Stimulated activated CD8-positive, alpha-beta memory T cell treated with anti-CD3 and anti-CD28 coated beads, Interleukin-7, amount 100 ng/mL, for 4 hours (primary cell): ENCODE results near the gene SEMA5A.
"Not testable (repeated sequence)": the region's sequence is repeated elsewhere in the genome, so short reads cannot be mapped to it uniquely, and the experiment has no call there.

ENCODE experiments used
- DNase-seq, 2 donors: peaks; one replicate each; pipeline ENCODE4 v3.0.0-alpha.2; 2020; ENCODE audit warnings: low read depth in 2 of 2

SEMA5A gene

DNA sequence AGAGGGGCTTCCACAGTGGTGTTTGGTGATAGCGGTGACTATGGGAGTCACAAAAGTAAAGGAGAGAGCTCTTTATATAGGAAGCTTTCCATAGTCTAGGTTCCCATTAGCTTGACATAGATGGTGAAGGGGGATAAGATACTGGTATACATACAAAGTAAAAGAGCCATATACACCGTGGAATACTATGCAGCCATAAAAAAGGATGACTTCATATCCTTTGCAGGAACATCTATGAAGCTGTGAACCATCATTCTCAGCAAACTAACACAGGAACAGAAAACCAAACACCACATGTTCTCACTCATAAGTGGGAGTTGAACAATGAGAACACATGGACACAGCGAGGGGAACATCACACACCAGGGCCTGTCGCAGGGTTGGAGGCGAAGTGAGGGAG lies 146.1 kb downstream of the SEMA5A start:
- not testable (repeated sequence) for DNase-seq

DNA sequence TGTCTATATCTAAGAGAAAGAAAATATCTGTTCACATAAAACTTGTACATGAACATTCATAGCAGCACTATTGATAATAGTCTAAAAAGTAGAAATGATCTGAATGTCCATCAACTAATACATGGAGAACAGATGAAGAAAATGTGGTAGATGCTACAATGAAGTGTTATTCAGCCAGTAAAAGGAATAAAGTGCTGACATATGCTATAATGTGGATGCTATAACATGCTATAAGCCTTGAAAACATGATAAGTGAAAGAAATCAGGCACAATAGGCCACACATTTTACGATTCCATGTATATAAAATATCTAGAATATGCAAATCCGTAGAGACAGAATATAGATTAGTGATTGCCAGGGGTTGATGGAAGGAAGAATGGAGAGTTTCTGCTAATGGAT lies 146.8 kb downstream of the SEMA5A start:
- no peak for DNase-seq

DNA sequence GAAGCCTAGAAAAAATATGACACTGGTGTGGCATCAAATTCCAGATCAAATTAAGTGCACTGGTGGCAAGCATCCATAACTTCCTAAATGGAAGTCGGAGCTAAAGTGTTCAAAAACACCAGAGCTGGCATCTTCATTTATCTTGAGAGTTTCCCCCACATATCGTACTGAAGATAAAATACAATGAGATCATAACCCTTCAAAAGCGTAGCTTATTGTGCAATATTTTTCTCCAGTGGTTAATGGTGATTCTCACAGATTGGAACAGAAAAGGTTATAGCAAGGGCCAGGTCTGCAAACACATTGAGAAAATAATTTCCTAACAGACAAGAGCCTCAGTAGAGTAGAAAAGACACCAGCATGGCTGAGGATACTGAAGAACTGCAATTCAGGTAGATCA lies 147.6 kb downstream of the SEMA5A start:
- DNase-seq: no peak

DNA sequence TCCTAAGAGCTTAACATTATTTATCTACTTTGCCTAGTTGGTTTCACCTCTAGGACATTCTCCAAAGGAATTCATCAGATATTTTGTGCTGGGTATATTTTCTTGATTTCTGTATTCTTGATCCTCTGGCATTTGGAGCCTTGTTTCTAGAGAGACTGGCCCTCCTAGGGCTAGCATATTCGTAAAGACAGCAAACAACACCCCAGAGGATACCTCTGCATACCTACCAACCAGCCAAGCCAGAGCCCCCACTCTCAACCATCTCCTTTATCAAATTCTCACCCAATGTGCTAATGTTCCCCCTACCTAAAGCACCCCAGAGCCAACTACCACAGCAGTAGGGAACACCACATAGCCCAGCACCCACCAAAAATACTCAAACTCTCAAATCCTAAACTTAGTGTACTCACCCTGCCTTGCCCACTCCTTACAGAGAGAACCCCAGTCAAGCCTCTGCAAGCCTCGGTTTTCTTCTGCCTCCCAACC lies 149.5 kb downstream of the SEMA5A start:
- no peak for DNase-seq

DNA sequence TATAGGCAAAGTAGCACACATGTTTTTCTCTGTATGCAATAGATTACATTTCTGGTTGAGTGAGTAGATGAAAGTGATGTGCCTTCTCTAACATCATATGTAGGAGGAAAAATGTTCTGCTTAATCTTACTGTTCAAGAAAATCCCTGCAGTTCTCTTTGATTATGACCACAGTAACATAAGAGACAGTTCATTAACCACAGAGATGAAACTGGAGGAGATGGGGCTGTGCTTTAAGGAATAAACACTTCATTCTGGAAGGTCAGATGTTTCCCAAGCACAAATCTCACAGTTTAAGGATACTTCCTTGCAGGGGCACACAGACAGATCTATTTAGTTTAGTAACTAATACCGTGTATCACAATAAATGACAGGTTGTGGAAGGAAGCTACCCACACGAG lies 150.2 kb downstream of the SEMA5A start:
- DNase-seq: no peak

DNA sequence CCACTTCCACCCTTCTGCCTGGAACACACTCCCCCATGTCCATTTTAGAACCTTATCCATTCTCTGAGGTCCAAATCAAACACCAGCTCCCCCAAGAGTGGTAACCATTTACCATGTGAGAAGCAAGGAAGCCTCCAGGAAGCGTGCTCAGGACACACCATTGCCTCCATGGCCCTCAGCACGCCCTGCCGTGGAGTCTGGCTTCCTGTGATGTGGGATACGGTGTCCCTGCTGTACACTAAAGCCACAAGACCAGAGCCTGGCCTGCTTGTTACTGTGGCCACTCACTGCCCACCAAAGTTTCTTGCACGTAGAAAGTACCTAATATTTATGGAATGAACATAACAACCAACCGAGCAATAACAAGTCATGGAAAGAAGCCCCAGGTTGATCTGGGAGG lies 151.7 kb downstream of the SEMA5A start:
- DNase-seq: no peak

DNA sequence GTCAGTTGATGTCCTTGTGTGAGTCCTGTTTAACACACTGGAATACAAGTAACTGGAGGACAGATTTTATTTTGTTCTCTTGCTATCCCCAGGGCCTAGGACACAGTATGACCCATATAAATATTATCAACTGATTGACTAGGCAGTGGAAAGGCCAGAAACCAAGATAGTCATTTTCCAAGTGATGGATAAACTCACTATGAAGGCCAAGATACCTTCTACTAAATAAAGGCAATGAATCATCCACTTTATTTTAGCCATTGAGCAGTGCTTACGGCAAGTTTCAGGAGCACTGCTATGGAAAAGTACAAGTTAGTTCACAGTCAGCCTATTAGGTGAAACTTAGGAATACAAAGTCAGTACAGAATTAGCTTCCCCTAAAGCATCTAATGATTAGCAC lies 153.2 kb downstream of the SEMA5A start:
- DNase-seq: no peak

DNA sequence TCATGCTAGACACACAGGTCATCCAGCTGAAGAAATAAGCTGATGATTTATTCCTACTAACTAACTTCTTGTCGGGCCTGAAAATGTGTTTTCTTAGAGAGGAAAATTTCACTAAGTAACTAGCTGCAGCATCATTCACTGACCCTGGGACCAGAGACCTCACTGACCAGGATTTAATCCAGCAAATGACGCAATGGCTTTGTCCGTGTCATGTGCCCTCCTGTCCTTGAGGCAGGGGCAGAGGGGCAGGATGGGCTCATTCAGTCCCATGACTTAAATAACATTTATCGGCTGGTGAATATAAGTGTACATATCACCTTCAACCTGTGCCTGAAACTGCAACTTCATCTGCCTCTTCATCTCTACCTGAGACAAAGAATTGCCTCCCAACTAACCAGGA lies 154.8 kb downstream of the SEMA5A start:
- no peak for DNase-seq

DNA sequence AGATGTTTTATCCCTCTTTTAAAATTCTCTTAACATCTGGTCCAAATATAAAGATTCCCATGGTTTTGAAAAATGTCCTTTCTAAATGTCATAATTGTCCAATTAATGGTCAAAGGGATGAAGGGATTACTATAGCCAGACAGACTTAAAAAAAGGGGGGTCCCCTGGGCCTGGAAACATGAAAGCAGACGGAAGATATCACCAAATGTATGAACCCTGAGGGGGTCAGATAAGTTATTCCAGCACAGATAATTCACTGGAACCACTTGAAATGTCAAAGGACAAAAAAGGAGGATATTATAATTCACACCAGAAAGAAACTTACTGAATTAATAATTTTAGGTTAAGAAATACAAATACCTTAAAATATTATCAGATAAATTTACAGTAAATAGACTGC lies 155.8 kb downstream of the SEMA5A start:
- no peak for DNase-seq

DNA sequence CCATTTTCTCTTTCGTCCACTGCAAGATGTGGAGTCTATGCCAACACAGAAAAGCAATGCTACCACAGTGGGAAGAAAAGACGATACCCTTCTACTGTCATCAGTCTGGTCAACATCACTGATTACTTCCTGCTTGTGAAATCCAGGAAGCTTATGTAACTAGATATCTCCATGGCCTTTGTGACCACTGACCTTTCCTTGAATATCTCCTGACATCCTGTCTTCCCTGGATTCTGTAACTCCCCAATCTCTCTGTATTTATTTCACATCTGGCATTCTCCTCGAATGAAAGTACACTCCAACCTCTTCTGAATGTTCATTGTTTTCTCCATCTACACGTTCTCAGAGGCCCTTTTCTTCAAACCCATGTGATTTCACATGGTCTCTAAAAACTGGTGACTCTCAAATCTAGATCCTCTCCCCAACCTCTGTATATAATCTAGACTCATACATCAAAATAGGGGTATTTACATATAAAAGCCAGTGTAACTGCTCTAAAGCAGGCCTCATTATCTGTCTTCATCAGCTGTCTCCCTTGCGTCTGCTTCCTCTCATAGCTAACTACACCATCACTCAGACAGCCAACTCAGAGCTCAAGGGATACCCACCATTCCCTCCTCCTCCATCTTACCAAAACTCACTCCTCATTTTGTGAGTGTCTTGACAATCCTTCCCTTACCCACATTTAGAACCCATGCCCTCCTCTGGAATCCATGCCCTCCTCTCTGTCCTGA lies 156.8 kb downstream of the SEMA5A start:
- DNase-seq: no peak

DNA sequence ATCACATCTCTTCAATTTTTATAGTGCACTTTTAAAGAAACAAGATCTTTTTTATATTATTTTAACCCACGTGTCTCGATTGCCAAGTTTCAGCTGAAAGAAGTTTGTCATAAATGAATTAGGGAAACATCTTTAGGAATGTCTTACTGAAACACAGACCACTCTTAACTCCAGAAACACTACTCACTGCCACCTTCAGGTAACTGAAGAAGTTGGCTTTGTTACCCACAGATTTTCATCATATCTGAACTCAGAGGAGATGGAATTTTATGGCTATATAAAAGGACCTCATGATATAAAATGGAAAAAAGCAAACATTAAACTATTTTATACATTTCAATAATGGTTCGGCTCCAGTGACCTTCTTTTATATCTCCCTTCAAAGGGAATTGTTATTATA lies 158.0 kb downstream of the SEMA5A start:
- DNase-seq: no peak

DNA sequence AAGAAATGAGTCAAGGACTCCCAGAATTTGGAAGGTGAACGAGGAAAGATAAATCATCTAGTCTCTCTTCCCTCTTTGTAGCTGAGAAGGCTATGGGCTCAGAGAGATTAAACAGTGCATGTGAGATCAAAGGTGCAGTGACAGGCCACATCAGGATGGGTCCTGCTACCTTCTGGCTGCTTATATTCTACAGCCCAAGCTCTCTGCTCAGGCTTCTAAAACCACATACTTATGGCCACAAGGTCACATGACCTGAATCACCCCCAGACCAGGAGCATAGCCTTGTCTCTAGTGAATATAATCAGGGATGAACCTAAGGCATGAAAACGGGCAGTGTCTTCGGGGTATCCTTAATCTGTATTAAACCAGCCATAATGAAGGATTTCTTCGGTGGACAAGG lies 158.9 kb downstream of the SEMA5A start:
- no peak for DNase-seq

DNA sequence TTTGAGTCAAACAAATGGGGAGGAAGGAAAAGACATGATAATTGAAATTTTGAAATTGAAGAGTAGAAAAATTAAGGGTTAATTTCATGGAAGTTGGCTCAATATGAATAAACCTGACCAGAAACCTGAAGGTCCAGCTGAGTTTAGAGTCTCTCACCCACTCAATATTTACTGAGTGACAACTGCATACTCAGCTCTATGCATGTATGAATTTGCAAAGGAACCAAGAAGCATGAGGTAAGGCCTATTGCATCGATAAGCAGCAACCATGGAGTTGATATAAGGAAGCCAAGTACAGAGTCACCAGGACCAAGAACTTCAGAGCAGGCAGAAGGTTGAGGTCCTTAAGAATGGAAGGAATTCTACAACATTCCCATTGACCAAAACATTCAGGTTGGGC lies 163.4 kb downstream of the SEMA5A start:
- no peak for DNase-seq

DNA sequence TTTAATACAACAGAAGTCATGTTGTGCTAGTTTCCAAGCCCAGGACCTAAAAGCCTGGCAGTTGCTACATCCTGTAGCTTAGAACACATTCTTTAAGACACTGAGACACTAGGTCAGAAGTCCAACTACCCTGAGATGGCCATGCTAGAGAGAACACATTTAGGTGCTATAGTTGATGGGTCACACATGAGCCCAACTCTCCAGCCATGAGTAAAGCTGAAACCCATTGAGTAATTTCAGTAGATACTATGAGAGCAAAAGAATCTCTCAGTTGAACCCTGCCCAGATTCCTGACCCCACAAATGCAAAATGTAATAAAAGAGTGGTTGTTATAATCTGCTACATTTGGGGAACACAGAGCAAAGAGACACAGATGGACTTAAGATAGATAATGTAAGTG lies 164.4 kb downstream of the SEMA5A start:
- no peak for DNase-seq

DNA sequence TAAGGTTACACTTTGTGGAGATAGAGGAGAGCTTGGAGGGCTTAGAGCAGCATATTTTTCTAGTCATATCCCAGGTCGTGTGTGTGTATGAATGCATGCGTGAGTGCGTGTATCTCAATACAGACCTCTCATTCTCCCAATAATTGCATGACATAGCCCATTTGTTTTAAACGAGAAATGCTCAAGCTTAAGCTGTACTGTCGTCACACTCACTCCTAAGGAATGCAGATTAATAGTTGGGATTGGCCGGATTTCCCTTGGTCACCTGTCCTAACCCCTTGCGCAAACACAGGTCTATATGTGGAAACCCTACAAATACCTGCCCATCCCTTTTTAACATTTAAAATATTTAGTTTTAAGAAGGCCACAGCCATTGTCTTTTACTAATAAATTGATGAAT lies 165.8 kb downstream of the SEMA5A start:
- DNase-seq: no peak

DNA sequence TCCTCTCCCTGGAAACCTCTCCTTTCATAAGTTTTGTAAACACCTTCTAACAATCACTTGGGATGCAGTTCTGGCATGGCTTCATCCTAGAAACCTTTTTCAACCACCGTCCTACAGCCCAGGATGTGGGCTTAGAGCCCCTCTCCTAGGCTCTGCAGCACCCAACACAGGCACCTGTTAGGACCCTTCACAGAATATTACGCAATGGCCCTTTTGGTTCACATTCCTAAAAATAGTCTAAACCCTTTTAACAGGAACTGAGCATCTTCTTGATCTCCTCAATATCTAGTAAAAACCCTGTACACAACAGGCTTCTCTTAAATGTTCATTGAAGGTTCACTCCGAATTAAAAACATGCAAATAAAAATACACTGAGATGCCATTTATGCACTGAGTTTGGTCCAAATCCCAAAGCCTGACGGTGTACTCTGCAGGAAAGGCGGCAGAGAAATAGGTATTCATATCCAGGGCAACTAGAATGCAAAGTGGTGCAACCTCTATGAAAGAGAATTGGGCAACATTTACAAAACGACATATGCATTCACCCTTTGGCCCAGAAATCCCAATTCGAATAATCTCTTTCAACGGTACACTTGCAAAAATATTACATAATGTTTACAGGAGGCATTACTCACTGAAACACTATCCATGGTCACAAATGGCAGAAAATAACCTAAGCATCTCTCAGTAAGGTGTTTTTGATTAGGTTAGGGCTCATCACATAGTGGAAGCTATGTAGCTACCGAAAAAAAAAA lies 169.3 kb downstream of the SEMA5A start:
- no peak for DNase-seq

DNA sequence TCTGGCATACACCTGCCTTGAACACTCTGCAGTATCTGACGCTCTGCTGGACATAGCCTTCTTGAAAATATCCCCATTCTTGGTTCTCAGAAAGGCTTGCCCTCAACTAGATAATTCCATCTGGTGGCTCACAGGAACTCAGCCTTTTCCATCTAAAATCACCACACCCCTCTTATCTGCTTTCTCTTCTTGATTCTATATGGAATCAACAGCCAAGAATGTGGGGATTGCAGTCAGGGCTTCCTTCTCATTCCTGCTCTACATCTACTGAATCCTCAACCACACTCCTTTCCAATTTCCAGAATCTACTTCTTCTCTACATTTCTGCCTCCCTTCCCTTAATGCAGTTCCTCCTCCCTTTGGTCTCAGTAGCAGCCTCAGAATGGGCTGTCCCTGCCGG lies 170.1 kb downstream of the SEMA5A start:
- DNase-seq: no peak

DNA sequence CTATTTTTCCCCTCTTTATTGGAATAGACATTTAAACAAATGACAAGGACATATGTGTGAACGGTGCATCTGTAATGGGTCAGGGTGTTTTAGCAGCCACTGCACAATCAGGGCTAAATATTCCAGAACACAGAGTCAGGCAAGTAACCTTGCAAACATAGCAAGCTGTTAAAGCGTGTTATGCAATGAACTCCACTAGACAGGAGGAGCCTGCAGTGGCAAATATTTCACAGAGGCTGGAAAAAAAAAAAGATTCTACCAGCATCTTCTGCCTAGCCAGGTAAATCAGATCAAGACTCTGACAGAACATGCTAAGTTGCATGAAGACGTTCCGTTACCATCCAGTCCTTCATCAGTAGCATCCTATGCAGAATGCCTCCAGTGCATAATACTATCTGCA lies 171.8 kb downstream of the SEMA5A start:
- DNase-seq: no peak

DNA sequence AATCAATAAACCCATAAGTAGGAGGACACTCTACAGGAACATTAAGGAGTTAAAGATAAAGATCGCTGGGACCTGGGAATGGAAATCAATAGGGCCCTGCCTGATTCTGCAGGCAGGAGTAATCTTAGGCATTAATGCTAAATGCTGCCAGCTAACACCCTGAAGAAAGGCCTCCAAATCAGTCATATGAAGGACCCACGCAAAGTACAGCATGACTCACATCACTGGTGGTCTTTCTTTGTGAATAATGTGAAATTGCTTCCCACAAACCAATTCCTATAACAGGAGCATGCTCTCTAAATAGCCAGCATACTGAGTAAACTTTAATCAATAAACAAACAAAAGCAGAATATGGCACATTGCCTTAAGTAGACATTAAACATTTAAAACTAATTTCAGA lies 172.3 kb downstream of the SEMA5A start:
- DNase-seq: no peak

DNA sequence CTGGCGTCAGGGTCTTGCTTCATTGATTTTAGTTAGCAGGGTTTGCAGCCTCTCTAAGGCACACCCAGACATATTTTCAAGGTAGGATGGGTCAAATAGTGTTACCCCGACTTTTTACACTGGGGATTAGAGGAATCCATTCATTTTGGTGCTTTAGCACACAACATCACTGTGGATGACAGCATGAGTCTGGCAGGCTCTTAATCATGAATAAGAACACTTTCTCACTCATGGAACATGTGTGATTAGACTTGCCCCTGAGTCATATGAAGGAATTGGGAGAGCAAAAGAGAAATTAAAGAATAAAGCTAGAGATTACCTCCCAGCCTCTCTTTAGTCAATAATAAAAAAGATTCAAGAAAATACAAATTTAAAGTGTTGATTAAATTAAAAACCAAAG lies 175.6 kb downstream of the SEMA5A start:
- DNase-seq: no peak

DNA sequence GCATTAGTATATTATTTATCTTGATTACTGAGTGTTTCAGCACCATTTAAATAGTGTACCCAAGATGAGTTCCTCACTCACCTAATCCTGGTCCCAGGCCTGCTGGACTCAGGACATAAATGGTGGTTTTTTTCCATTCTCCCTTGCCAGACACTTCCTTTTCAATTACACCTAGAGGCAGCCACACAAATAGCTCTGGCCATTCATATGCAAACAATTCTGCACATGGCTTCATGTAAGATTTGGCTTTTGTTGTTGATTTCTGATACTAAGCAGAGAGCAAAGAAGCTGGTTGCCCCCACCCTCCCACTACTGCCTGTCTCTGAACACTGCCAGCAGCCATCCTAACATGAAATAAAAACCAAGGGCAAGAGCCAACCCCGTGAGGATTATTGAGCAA lies 180.4 kb downstream of the SEMA5A start:
- no peak for DNase-seq

DNA sequence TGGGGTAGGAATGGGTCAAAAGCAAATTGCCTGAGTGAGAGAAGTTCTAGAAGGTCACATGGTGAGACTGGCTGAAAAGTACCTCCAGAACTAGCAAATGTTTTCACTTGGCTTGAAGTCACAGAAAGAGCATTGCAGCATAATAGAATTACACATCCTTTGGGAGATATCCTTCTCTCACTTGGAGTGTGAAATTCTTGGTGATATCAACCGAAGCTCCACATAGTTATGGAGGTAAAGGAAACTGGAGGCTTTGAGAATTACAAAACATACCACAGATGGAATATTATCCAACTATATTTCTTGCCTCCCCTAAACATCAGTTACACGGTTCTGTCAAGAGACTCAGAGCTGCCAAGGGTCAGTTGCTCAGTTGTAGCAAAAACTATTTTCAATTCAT lies 182.4 kb downstream of the SEMA5A start:
- no peak for DNase-seq

DNA sequence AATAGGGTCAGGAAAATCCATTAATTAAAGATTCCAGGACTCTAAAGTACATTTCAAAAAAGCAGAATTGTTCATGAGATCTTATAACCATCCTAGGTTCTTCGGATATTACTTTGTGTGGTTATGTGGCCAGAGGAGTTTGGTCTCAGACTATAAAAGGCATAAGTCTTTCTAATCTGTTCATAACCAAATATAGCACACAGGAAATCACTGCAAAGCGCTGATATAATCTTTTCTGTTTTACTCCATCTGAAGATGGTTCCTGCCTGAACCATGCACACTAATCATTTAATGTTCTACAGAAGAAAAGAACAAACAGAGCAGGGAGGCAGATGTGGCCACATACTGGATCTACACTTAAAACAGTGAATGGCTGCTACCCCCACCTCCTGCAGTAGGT lies 182.8 kb downstream of the SEMA5A start:
- no peak for DNase-seq

DNA sequence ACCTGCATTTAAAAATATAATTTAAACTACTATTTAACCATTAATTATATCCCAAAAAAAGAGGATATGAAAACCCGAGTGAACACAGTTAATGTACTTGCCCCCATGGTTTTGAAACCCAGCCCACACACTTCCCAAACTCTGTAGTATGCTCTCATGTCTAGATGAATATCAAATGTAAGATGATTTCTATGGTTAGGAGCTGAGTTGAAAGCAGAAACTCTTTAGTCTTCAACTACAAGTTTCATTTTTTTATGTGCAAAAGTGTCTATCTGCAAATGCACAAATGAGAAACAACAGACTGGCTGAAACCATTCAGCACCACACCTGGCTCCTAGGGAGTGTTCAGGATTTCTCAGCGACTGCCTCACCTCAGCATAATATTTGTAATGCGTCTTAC lies 183.3 kb downstream of the SEMA5A start:
- no peak for DNase-seq
